GM12892 (cell line): ENCODE measurements around the gene GNAI2.

Experiments
- POLR2A ChIP-seq: IDR thresholded peaks from 2 replicates; pipeline ENCODE4 v1.6.1; 2011; ENCODE audit warnings: low read depth, low read length, control low read depth
- POLR2AphosphoS5 ChIP-seq: IDR thresholded peaks from 2 replicates; pipeline ENCODE4 v1.6.1; 2011; ENCODE audit warnings: low read depth, low read length, control low read depth

GRCh38 chr3:50193286-50193685, 42.7 kb upstream of the GNAI2 start:
- TF ChIP-seq POLR2A (no peak), POLR2AphosphoS5 (no peak)
